A549 (cell line): ENCODE data around the gene ADK. TPM values are rescaled to one million over a fixed set of nuclear protein-coding genes. Genes with fewer than 3 reads are reported as not detected.

Experiments used
- ATAC-seq, 2 experiments: fragments of 200-7000 bp in 1 of 2; fragments of >200 bp in 1 of 2; cut with Nextera tagmentation in 1 of 2; cut with Tn5 transposase in 1 of 2; 3 replicates each; pipeline versions ENCODE4 v1.8.0 to v1.9.1; 2018 to 2020; ENCODE audit warnings: mild to moderate bottlenecking in 1 of 2, moderate library complexity in 1 of 2
- CTCF ChIA-PET: fragments of 300-600 bp; sonication (Branson Sonifier 250); formaldehyde crosslinking; extraction: SDS; loops from one replicate; lab custom pipeline; 2021; ENCODE audit warnings: antibody characterized with exemption, inconsistent platforms; lab: Yijun Ruan, JAX
- POLR2A ChIA-PET: fragments of 350-600 bp; formaldehyde crosslinking; extraction: SDS; loops from one replicate; lab custom pipeline; 2021; ENCODE audit warnings: antibody characterized with exemption, inconsistent platforms; lab: Yijun Ruan, JAX
- DNase-seq, 2 experiments: peaks; one replicate each; pipeline versions ENCODE4 v3.0.0 to v3.0.0-alpha.2; 2011 to 2016; ENCODE audit warnings: low read depth in 1 of 2, low spot score in 1 of 2
- FAIRE-seq: peaks from 2 replicates; lab custom pipeline; 2011; peaks lifted over from hg19 to GRCh38; lab: Jason Lieb, UNC
- H3K27ac ChIP-seq, 2 experiments: fragments of >200 bp; sonication (Bioruptor Twin); formaldehyde crosslinking; 3 replicates each; pipeline ENCODE4 v1.5.1; 2016 to 2017
- H3K4me1 ChIP-seq: fragments of >200 bp; sonication (Bioruptor Twin); formaldehyde crosslinking; 3 replicates; pipeline ENCODE4 v1.6.1; 2016
- H3K4me2 ChIP-seq: fragments of >200 bp; sonication (Bioruptor Twin); formaldehyde crosslinking; 3 replicates; pipeline ENCODE4 v1.6.1; 2016
- H3K4me3 ChIP-seq: fragments of >200 bp; sonication (Bioruptor Twin); formaldehyde crosslinking; 3 replicates; pipeline ENCODE4 v1.5.1; 2016
- H3K9me3 ChIP-seq: fragments of >200 bp; sonication (Bioruptor Twin); formaldehyde crosslinking; 3 replicates; pipeline ENCODE4 v1.6.1; 2016
- ATOH8 ChIP-seq: fragments of 250-450 bp; sonication (Bioruptor Pico); IDR thresholded peaks from 2 replicates; pipeline ENCODE4 v1.5.0; 2020; ENCODE audit warnings: low read depth, mild to moderate bottlenecking, moderate library complexity
- CBX2 ChIP-seq: fragments of 200-600 bp; sonication (generic); IDR thresholded peaks from 2 replicates; pipeline ENCODE4 v1.6.1; 2016; ENCODE audit warnings: low read depth, mild to moderate bottlenecking, borderline replicate concordance
- CTCF ChIP-seq: fragments of >200 bp; sonication (Bioruptor Twin); formaldehyde crosslinking; IDR thresholded peaks from 3 replicates; pipeline ENCODE4 v1.5.1; 2016
- ESRRA ChIP-seq: fragments of 150-350 bp; IDR thresholded peaks from 2 replicates; pipeline ENCODE4 v1.6.1; 2014; ENCODE audit warnings: mild to moderate bottlenecking, low read length, borderline replicate concordance
- FOSL2 ChIP-seq, 2 experiments: fragments of 450-650 bp in 1 of 2; fragments of >200 bp in 1 of 2; sonication (Bioruptor Twin) in 1 of 2; formaldehyde crosslinking; IDR thresholded peaks; 2 replicates each; pipeline versions ENCODE4 v1.5.0 to v1.6.1; 2016 to 2020; ENCODE audit warnings: mild to moderate bottlenecking in 1 of 2, moderate library complexity in 1 of 2
- HMGXB4 ChIP-seq: fragments of 250-450 bp; sonication (Bioruptor Pico); IDR thresholded peaks from 2 replicates; pipeline ENCODE4 v1.5.0; 2021; ENCODE audit warnings: mild to moderate bottlenecking, moderate library complexity, borderline replicate concordance
- HOXA7 ChIP-seq: fragments of 250-450 bp; sonication (Bioruptor Pico); IDR thresholded peaks from 2 replicates; pipeline ENCODE4 v1.5.0; 2020; ENCODE audit warnings: mild to moderate bottlenecking, moderate library complexity
- HOXB5 ChIP-seq: fragments of 250-450 bp; sonication (Bioruptor Pico); IDR thresholded peaks from 2 replicates; pipeline ENCODE4 v1.5.0; 2020; ENCODE audit warnings: mild to moderate bottlenecking, moderate library complexity
- JUN ChIP-seq, 2 experiments: fragments of >200 bp; sonication (Bioruptor Twin); formaldehyde crosslinking; IDR thresholded peaks; 2 replicates in 1 of 2; 3 replicates in 1 of 2; pipeline ENCODE4 v1.6.1; 2016 to 2017
- KDM1A ChIP-seq: fragments of 200-600 bp; sonication (generic); IDR thresholded peaks from 2 replicates; pipeline ENCODE4 v1.6.1; 2016; ENCODE audit warnings: low read depth, mild to moderate bottlenecking
- KDM5A ChIP-seq: fragments of 200-600 bp; sonication (generic); IDR thresholded peaks from 2 replicates; pipeline ENCODE4 v1.6.1; 2016; ENCODE audit warnings: antibody characterized with exemption, mild to moderate bottlenecking
- NFE2L2 ChIP-seq: fragments of 150-350 bp; conservative IDR thresholded peaks from 2 replicates; pipeline ENCODE4 v1.6.1; 2014; ENCODE audit warnings: low read length
- PHF8 ChIP-seq: fragments of 200-600 bp; sonication (generic); IDR thresholded peaks from 2 replicates; pipeline ENCODE4 v1.6.1; 2016; ENCODE audit warnings: low read depth, mild to moderate bottlenecking, antibody characterized with exemption, moderate library complexity, borderline replicate concordance
- POLR2A ChIP-seq: IDR thresholded peaks from 2 replicates; pipeline ENCODE4 v1.6.1; 2012; ENCODE audit warnings: mild to moderate bottlenecking, low read length
- RCOR1 ChIP-seq: fragments of 150-350 bp; IDR thresholded peaks from 2 replicates; pipeline ENCODE4 v1.6.1; 2014; ENCODE audit warnings: antibody characterized with exemption, low read length, low read depth
- TFCP2L1 ChIP-seq: fragments of 250-450 bp; sonication (Bioruptor Pico); IDR thresholded peaks from 2 replicates; pipeline ENCODE4 v1.5.0; 2021; ENCODE audit warnings: mild to moderate bottlenecking
- TP53 ChIP-seq: fragments of 250-450 bp; sonication (Bioruptor Pico); IDR thresholded peaks from 2 replicates; pipeline ENCODE4 v1.5.0; 2021; ENCODE audit warnings: mild to moderate bottlenecking, moderate library complexity
- ZC3H11A ChIP-seq: fragments of 450-650 bp; IDR thresholded peaks from 2 replicates; pipeline ENCODE4 v1.6.1; 2014; ENCODE audit warnings: antibody characterized with exemption, mild to moderate bottlenecking
- ZSCAN20 ChIP-seq: fragments of 250-450 bp; sonication (Bioruptor Pico); IDR thresholded peaks from 2 replicates; pipeline ENCODE4 v1.8.0; 2022; ENCODE audit warnings: mild to moderate bottlenecking, moderate library complexity
- WGBS: methylation state at CpG from one replicate; pipeline ENCODE4 v1.1.6; 2017; ENCODE audit errors: missing lambda C conversion rate; 5-methylcytosine and 5-hydroxymethylcytosine counted together
- polyA plus RNA-seq, 4 experiments: library from polyadenylated mRNA; depleted of rRNA in 3 of 4; stranded (reverse); fragments of >200 nt; fragmentation: RNase III in 1 of 4; extraction: RNeasy Plus Mini Kit Qiagen cat#74134 plus additional on column Dnase treatment in 1 of 4; gene quantifications; 2 replicates in 3 of 4; 3 replicates in 1 of 4; pipeline ENCODE4 v1.2.3, GENCODE V29; 2011 to 2017

ADK gene
- polyA plus RNA-seq, 2 of the 4 experiments (the other 2 are of a cell fraction): 35.8 to 40.7 TPM

DNA sequence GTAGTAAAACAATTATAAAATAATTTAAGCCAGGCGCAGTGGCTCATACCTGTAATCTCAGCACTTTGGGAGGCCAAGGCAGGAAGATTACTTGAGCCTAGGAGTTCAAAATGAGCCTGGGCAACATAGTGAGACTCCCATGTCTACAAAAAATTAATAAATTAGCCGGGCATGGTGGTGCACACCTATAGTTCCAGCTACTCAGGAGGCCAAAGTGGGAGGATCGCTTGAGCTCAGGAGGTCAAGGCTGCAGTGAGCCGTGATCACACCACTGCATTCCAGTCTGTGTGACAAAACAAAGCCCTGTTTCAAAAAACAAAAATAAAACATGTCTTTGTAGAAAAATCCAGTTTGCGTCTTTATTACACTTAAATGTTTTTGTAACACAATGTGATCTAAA lies 533.4 kb downstream of the ADK start:
- no peak overlapping the region for H3K4me2 ChIP-seq
- FAIRE-seq: no peak
- ChIA-PET POLR2A (interaction anchor here (0.6 kb wide), 1 partner anchor 61 kb away, joined by 5 read pairs; no protein-coding TSS in a partner anchor), CTCF (no interaction called here)
- H3K27ac ChIP-seq: no peak overlapping the region
- ATAC-seq: no peak
- no peaks in the 10 kb centered on the region for H3K4me1 ChIP-seq
- no peak for TF ChIP-seq ZC3H11A
- no peak for TF ChIP-seq JUN (IDR thresholded peaks at IDR 0.05)
- TF ChIP-seq CTCF: no peak
- TF ChIP-seq PHF8: no peak
- no peak for TF ChIP-seq POLR2A
- no peak for TF ChIP-seq CBX2
- TF ChIP-seq FOSL2 (IDR thresholded peaks at IDR 0.05): no peak
- no peak for TF ChIP-seq FOSL2 (CRISPR knock-in tag; IDR thresholded peaks at IDR 0.05)
- TF ChIP-seq KDM1A: no peak
- TF ChIP-seq HMGXB4 (CRISPR knock-in tag): no peak
- H3K4me3 ChIP-seq: no peak overlapping the region
- WGBS: 78% methylated on average over 5 of the region's 5 CpGs
- H3K9me3 ChIP-seq: no peaks in the 10 kb centered on the region
- no peak for DNase-seq

GRCh38 chr10:74685564-74685963 lies 534.5 kb downstream of the ADK start:
- Histone ChIP-seq H3K4me2 (no peak overlapping the region), H3K9me3 (no peaks in the 10 kb centered on the region), H3K4me3 (no peak overlapping the region), H3K27ac (no peak overlapping the region), H3K4me1 (no peaks in the 10 kb centered on the region)
- ChIA-PET POLR2A (no interaction called here), CTCF (no interaction called here)
- ATAC-seq: no peak
- no peak for DNase-seq
- 91% methylated on average over 1 of the region's 1 CpG for WGBS
- TF ChIP-seq ZC3H11A: no peak
- TF ChIP-seq HOXA7 (CRISPR knock-in tag): no peak
- no peak for FAIRE-seq

DNA sequence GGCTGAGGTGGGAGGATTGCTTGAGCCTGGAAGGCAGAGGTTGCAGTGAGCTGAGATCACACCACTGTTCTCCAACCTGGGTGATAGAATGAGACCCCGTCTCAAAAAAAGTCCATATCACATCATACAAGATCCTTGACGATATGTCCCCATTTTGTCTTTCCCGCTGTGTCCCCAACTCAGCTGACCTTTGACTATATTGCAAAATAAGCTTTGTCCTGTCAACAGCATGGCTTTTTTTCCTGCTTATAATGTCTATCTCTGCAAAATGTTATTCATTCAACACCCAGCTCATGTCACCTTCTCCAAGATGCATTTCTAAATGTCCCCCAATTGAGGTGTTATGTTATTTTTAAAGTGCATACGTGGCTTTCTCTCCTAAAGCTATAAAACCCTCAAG lies 539.4 kb downstream of the ADK start:
- Histone ChIP-seq H3K27ac (no peak overlapping the region), H3K4me3 (no peak overlapping the region), H3K9me3 (no peaks in the 10 kb centered on the region), H3K4me1 (no peaks in the 10 kb centered on the region), H3K4me2 (no peak overlapping the region)
- DNase-seq (no peak), ATAC-seq (no peak), FAIRE-seq (no peak)
- ChIA-PET POLR2A (no interaction called here), CTCF (interaction anchor here (0.6 kb wide), 1 partner anchor 14 kb away, joined by 3 read pairs; no protein-coding TSS in a partner anchor)
- 92% methylated on average over 4 of the region's 4 CpGs for WGBS
- TF ChIP-seq RCOR1 (no peak), TFCP2L1 (CRISPR knock-in tag) (no peak), CBX2 (no peak), KDM5A (no peak), ZSCAN20 (CRISPR knock-in tag) (no peak), ESRRA (no peak), PHF8 (no peak), NFE2L2 (no peak), HOXB5 (CRISPR knock-in tag) (no peak), ATOH8 (CRISPR knock-in tag) (no peak), TP53 (CRISPR knock-in tag) (no peak), POLR2A (no peak)
